IPS-18c (cell line): ENCODE results near the gene TPSB2.
"Not testable (repeated sequence)": the region's sequence is repeated elsewhere in the genome, so short reads cannot be mapped to it uniquely, and the experiment has no call there.

ENCODE experiments used
- H3K4me3 ChIP-seq: 2 replicates; pipeline ENCODE4 v1.7.0; 2013; ENCODE audit warnings: low read depth, mild to moderate bottlenecking, low read length, moderate library complexity; ENCODE audit not compliant: insufficient read depth
- H3K9me3 ChIP-seq: one replicate; pipeline ENCODE4 v1.6.1; 2013; ENCODE audit warnings: mild to moderate bottlenecking, low read length, moderate library complexity; ENCODE audit not compliant: control insufficient read depth, insufficient read depth

Gene TPSB2

GRCh38 chr16:1228227-1228626 lies 1.8 kb downstream of the TPSB2 start:
- H3K9me3 ChIP-seq, H3K4me3 ChIP-seq: not testable (repeated sequence)

- H3K9me3 ChIP-seq, H3K4me3 ChIP-seq: not testable (repeated sequence)
Measured at GRCh38 chr16:1226692-1227091, 3.3 kb downstream of the TPSB2 start.

GRCh38 chr16:1225728-1226311 lies 4.2 kb downstream of the TPSB2 start:
- not testable (repeated sequence) for H3K9me3 ChIP-seq, H3K4me3 ChIP-seq

- Histone ChIP-seq H3K9me3 (peaks cover 2% of the 10 kb centered on the region), H3K4me3 (no peak within 1 kb of the TSS)
Measured at GRCh38 chr16:1225051-1225451, 4.9 kb downstream of the TPSB2 start, which contains the start of gene TPSG1. TPSG1 (minus strand) TSS chr16:1225268; CDS start chr16:1225252, 16 bp downstream.

- no peak overlapping the region for H3K4me3 ChIP-seq
- peaks cover 2% of the 10 kb centered on the region for H3K9me3 ChIP-seq
Measured at GRCh38 chr16:1224558-1224957, 5.4 kb downstream of the TPSB2 start.

- Histone ChIP-seq H3K9me3 (peaks cover 2% of the 10 kb centered on the region), H3K4me3 (no peak overlapping the region)
Measured at GRCh38 chr16:1223355-1224214, 6.4 kb downstream of the TPSB2 start.

- no peak overlapping the region for H3K4me3 ChIP-seq
- H3K9me3 ChIP-seq = peaks cover 2% of the 10 kb centered on the region
Measured at GRCh38 chr16:1222553-1223354, 7.2 kb downstream of the TPSB2 start.

GRCh38 chr16:1221628-1222552 lies 8.1 kb downstream of the TPSB2 start:
- peaks cover 2% of the 10 kb centered on the region for H3K9me3 ChIP-seq
- H3K4me3 ChIP-seq = no peak overlapping the region

- no peak overlapping the region for H3K4me3 ChIP-seq
- peaks cover 2% of the 10 kb centered on the region for H3K9me3 ChIP-seq
Measured at GRCh38 chr16:1220841-1221627, 8.9 kb downstream of the TPSB2 start.

- H3K9me3 ChIP-seq = peaks cover under 1% of the 10 kb centered on the region
- no peak overlapping the region for H3K4me3 ChIP-seq
Measured at GRCh38 chr16:1220098-1220728, 9.8 kb downstream of the TPSB2 start.

GRCh38 chr16:1218930-1219611 lies 10.9 kb downstream of the TPSB2 start:
- H3K4me3 ChIP-seq = no peak overlapping the region
- H3K9me3 ChIP-seq = no peaks in the 10 kb centered on the region

GRCh38 chr16:1218061-1218929 lies 11.7 kb downstream of the TPSB2 start:
- Histone ChIP-seq H3K4me3 (no peak overlapping the region), H3K9me3 (no peaks in the 10 kb centered on the region)

GRCh38 chr16:1217526-1217925 lies 12.5 kb downstream of the TPSB2 start:
- Histone ChIP-seq H3K9me3 (no peaks in the 10 kb centered on the region), H3K4me3 (no peak overlapping the region)

- no peaks in the 10 kb centered on the region for H3K9me3 ChIP-seq
- no peak overlapping the region for H3K4me3 ChIP-seq
Measured at GRCh38 chr16:1216681-1217400, 13.1 kb downstream of the TPSB2 start.
